Lower leg skin (tissue), 3 donors: ENCODE measurements around the gene SLC39A11.
"Not testable (repeated sequence)": the region's sequence is repeated elsewhere in the genome, so short reads cannot be mapped to it uniquely, and the experiment has no call there.

ENCODE experiments used
- POLR2A ChIP-seq, 2 donors: fragments of 450-650 bp; IDR thresholded peaks; one replicate each; pipeline ENCODE4 v1.6.1; 2016 to 2017; ENCODE audit warnings: antibody characterized with exemption in 2 of 2, mild to moderate bottlenecking in 1 of 2, moderate library complexity in 1 of 2
- TF ChIP-seq, protein P1 (sequence below), 3 donors: fragments of 450-650 bp; IDR thresholded peaks; one replicate each; pipeline ENCODE4 v1.5.1; 2016; ENCODE audit warnings: antibody characterized with exemption in 3 of 3, mild to moderate bottlenecking in 3 of 3, moderate library complexity in 2 of 3

DNA sequence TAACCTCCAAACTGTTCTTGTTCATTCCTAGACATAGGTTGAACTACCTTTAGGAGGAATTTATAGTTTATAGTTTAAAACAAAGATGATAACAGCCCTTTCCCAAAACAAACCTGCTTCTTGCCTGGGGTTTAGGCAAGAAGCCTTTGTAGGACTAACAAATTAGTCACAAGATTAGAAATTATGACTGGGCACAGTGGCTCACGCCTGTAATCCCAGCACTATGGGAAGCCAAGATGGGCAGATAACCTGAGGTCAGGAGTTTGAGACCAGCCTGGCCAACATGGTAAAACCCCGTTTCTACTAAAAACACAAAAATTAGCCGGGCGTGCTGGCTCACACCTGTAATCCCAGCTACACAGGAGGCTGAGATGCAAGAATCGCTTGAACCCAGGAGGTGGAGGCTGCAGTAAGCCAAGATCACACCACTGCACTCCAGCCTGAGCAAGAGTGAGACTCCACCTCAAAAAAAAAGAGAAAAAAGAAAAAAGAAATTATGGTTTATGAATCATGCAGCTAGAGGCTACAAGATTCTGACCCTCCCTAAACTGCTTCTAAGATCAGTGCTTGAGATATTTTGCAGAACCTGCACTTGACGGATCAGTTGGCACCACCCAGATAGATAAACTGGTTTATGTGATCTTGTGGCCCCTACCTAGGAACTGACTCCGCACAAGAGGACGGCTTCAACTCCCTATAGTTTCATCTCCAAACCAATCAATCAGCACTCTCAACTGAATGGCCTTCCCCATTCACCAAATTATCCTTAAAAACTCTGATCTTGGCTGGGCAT, 5.7 kb upstream of the SLC39A11 start:
- not testable (repeated sequence) for TF ChIP-seq POLR2A (IDR thresholded peaks at IDR 0.05)
- TF ChIP-seq, protein P1, sequence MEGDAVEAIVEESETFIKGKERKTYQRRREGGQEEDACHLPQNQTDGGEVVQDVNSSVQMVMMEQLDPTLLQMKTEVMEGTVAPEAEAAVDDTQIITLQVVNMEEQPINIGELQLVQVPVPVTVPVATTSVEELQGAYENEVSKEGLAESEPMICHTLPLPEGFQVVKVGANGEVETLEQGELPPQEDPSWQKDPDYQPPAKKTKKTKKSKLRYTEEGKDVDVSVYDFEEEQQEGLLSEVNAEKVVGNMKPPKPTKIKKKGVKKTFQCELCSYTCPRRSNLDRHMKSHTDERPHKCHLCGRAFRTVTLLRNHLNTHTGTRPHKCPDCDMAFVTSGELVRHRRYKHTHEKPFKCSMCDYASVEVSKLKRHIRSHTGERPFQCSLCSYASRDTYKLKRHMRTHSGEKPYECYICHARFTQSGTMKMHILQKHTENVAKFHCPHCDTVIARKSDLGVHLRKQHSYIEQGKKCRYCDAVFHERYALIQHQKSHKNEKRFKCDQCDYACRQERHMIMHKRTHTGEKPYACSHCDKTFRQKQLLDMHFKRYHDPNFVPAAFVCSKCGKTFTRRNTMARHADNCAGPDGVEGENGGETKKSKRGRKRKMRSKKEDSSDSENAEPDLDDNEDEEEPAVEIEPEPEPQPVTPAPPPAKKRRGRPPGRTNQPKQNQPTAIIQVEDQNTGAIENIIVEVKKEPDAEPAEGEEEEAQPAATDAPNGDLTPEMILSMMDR (IDR thresholded peaks at IDR 0.05) = not testable (repeated sequence)
